Measurements from ENCODE around the gene RAB40C.

RAB40C gene

DNA sequence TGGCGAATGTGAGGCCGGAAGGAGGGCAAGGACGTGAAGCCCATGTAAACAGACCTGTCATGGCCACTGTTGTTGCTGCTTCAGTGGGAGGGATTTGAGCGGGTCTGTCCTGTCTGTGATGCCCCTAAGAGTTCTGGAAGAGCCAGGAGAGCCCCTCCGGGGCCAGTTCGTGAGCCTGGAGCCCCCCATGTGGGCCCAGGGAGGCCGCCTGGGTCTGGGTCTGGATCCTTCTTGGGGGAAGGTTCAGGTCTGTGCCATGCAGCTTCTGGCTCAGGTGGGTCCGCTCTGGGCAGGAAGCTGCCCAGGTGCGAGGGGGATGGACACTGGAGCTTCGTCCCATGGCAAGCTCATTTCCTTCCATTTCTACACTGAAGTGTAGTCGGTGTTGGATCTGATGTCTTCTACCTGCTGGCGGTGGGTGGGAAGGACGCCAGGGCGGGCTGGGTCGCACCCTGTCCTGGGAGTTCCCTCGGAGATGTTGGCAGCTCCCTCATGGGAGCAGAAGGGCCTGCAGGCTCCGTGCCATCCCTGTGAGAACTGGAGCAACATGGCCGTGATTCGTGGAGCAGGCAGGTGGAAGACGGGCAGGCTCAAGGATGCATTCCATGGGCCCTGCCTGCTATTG, 29.7 kb downstream of the RAB40C start:
- no peak for DNase-seq

DNA sequence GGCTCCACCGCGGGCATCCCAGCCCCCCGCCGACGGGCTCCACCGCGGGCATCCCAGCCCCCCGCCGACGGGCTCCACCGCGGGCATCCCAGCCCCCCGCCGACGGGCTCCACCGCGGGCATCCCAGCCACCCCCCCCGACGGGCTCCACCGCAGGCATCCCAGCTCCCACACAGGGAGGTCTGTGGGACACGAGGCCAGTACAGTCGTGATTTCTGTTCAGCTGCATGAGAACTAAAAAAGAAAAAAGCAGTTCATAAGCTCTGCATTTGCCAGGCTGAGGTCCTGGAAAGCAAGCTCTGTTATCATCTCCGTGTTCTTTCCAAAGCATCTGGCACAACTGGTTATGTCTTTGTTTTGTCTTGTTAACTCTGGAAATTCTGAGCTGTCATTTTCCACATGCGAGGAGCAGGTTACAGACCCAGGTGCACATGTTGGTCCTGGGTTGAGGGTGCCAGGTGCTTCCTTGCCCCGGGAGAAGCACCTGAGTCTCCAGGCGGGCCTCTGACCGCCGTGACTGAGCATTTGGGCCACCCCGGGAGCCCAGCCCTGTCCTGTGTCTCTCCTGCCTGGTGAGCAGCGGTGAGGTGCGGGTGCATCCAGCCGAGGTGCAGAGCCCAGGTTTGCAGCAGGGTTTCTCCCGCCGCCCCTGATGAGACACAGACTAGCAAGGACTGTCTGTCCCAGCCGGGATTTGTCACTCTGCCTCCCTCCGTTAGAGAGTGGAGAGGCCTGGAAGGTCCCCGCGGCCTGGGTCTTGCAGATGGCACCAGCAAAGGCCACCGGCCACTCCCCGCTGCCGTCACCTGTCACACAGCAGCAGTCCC, 31.0 kb downstream of the RAB40C start:
- DNase-seq, result no peak

DNA sequence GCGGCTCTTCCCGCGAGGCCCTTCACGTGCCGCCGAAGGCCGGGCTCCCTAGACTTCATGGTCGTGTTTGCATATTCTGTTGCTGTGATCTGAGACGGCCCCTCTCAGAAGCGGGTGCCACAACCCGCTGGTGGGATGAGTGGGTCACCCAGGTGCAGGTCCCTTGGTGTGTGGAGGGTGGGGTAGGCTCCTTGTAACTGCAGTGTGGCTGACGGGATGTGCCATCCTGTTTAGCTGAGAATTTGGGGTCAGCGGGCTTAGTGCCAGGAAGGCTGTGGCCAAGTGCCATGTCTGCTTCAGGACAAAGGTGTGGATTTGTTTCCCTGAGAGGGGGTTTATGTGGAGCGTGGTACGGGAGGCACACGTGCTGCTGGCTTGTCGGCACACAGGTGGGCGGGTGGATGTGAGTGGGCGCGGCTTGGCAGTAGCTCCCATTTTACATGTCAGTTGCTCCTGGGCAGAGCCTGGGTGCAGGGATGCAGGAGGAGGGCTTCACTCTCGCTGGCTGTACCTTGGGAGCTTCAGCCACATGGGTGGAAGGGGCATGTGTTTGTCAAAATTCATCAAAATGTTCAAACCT, 31.8 kb downstream of the RAB40C start:
- no peak for DNase-seq

DNA sequence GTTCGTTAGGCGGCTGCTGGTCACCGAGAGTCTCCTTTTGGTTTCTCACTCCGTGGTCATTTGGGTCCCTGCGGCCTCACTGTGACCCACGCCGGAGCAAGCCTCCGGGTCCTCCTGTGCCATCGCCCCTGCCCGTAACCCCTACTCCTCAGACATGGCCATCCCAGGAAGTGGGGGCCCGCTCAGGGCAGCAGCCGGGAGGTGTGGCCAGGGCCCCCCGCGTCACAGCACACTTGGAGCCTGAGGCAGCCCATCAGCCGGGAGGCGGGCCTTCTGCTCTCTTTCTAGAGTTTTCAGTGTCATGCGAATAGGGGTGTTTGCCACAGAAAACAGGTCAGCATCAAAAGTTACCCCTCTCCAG, 33.0 kb downstream of the RAB40C start:
- DNase-seq, result no peak

DNA sequence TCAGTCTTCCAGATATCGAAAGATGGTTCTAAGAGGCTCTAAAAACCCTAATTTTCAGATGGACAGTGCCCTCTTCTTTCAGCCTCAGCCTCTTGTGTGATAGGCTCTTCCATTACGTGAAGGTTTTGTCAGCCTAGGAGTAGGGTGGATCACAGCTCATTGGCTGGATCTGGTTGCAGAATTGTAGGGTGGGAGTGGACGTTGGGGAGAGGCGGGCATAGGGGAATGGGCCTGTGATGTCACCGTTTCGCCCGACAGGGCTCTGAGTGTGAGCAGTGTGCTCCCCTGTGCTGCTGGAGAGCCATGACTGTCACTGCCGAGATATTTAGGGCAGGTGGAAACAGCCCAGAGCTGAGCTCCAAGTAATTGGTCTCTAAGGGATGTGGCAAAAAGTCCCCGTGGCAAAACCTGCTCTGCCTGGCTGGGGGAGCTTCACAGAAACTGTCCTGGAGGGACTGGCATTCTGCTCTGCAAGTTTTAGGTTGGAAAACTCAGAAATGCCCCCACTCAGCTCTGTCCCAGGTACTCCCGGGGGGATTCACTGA, 34.7 kb downstream of the RAB40C start:
- DNase-seq, result no peak

DNA sequence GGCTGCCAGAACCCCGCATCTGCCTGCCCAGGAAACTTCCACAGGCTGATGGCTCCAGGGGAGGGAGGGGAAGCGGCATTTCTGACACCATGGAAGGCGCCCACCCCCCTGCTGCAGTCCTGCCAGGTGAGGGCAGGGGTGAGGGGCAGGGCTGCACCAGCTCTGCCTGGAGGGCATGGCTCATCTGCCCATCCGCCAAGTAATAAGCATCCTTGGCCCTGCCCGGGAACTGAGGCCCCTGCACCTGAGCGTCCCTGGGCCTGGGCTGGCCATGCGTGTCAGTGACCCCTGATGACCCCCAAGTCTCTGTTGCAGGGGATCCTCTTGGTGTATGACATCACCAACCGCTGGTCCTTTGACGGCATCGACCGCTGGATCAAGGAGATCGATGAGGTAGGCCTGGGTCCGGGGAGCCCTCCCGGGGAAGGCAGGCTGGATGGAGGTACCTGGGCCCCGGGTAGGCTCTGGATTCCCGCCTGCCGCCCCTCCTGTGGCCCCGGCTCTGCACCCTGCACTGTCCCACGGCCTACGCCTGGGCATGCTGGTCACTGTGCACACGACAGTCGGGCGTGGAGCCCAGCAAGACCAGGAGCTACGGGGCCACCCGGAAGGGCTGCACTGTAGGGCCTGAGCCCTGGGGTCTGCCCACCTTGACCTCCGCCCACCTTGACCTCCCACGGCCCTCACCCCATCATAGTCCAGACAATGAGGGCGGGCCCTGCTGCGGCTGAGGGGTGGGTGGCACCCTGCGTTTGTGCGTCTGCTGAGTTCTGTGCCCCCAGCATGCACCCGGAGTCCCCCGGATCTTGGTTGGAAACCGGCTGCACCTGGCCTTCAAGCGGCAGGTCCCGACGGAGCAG, 35.5 kb downstream of the RAB40C start:
- DNase-seq, result no peak

DNA sequence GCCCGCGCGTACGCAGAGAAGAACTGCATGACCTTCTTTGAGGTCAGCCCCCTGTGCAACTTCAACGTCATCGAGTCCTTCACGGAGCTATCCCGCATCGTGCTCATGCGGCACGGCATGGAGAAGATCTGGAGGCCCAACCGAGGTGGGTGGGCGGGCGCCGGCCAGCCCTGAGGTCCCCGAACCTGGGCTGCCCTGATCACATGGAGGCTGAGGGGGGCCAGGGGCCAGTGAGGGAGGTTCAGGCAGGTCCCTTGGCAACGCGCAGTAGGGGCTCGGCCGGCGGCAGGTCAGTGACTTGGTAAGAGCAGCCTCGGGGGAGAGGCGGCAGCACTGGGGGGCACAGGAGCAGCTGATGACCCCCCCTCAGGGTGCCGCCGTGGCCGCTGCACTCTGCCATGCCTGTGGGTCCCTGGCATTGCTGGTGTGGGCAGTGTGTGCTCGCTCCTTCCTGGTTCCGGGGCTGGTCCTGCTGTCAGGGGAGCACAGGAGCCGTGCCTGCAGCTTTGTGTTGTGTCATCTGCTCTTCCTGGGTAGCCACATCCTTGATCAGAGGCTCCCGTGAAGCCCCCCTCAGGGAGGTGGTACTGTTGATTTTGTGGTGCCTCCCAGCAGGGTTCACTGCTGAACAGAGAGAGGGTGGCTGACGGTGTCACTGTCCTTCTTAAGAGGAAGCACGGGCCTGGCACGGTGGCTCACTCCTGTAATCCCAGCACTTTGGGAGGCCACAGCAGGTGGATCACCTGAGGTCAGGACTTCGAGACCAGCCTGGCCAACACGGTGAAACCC, 36.3 kb downstream of the RAB40C start:
- DNase-seq, result no peak

DNA sequence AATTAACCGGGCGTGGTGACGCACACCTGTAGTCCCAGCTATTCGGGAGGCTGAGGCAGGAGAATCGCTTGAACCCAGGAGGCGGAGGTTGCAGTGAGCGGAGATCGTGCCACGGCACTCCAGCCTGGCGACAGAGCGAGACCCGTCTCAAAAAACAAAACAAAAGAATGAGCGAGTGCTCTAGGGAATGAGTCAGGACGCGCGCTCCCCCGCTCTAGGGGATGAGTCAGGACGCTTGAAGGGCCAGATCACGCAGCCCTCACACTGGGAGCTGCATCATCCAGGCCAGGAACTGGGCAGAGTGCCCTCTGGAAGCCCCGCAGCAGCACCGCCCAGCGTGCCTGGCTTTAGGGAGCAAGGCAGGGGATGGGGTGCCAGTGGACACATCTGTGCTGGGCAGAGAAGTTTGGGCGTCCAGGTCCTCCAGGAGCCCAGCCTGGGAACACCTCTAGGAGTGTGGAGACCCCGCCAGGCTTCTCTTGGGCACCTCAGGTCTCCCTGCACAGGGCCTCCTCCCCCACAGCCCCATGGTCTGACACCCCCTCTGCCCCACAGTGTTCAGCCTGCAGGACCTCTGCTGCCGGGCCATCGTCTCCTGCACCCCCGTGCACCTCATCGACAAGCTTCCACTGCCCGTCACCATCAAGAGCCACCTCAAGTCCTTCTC, 37.1 kb downstream of the RAB40C start:
- no peak for DNase-seq

DNA sequence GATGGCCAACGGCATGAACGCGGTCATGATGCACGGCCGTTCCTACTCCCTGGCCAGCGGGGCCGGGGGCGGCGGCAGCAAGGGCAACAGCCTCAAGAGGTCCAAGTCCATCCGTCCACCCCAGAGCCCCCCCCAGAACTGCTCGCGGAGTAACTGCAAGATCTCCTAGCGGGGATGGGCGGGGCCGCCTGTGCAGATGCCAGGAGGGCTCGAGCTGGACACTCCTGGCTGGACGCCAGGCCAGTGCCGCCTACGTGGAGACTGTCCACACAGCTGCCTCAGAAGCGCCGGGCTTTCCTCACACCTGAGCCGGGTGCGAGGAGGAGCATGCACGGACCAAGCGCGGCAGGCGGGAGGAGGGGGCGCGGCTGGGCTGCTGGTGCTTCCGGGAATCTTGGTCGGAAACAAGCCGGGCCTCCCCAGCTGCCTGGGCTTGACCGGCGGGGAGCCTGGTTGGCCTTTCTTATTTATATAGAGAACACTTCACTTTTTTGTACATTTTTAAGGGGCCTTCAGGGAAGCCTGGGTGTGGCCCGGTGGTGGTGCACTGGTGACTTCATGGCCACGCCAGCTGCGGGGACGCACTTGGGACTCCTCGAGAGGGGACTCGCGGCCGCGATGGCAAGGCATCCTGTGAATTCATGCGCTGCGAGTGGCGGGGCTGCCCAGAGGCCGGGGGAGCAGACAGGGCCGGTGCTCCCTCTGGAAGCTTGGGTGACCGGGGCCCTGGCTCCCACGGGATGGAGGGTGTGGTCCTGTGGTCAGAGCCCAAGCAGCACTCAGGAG, 37.8 kb downstream of the RAB40C start:
- no peak for DNase-seq

DNA sequence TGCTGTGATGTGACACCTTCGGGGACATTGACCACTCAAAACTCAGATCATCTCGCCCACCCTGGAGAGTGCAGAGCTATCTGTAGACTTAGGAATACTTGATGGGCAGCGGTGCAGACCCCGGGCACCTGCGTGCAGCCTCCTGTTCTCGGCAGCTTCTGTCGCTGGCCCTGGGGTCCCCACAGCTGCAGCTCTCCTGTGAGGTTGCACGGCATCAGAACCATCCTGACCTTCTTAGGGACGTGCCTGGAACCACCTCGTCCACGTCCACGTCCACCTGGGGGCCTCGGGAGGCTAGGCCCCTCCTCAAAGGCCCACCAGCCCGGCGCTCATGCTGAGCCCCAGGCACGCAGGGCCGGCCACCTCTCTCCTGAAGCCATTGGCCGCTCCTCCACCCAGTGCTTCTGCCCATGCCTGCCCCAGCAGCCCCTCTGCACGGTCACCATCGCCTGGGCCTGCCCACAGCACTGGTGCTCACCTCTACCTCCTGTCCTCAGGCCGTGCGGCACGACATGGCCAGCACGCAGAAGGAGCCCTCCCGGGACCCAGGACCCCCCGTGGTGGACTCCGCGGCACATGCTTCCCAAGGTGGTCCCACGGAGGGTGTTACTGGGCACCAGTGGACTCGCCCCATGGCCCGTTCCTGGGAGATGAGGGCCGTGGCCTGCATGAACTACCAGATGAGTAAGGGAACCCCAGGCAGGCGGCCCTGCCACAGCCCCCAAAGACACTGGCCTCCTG, 38.6 kb downstream of the RAB40C start:
- DNase-seq, result no peak

DNA sequence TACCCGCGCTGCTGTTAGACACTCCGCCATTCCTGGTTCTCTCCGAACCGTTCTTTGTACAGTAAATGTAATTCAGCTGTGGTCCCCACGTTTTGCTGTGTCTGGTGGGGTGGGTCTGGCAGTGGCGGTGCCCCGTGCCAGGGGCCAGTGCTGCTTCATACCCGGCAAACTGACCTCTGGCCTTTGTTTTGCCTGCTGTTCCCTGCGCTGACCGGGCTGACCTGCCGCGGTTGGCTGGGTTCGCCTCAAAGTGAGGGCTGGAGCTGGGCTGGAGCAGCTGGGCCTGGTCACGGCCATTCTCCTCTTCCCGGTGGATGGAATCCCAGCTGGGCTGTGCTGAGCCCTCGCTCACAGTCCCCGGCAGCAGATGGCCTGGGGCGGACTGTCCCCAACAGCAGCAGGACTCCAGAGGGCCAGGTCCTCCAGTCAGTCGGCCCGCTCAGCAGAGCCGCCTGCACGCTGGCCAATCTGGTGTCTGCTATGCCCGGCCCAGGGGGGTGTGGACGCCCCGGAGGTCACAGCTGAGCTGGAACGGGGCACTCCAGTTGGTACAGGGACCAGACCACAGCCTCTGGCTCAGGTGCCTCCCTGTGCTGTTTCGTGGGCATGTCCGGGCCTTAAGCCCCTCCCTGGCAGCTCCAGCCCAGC, 39.4 kb downstream of the RAB40C start:
- DNase-seq, result no peak

DNA sequence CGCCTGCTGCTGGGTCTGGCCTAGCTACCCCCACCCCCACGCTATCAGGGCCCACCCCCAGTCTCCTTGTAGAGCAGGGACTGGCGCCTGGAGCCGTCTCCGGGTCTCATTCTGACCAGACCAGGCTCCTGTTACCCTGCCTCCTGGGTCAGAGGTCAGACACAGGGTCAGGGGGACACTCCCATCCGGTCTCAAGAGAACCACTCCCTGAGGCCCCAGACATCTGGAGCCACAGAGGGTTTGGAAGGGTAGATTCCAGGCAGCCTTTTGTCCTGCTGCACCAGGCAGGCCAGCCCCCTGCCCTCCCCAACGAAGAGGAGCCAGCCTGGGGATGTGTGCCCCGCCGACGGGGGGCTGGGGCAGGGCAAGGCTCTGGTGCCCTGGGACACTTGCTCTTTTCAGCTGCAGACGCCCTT, 40.0 kb downstream of the RAB40C start:
- DNase-seq, result no peak

DNA sequence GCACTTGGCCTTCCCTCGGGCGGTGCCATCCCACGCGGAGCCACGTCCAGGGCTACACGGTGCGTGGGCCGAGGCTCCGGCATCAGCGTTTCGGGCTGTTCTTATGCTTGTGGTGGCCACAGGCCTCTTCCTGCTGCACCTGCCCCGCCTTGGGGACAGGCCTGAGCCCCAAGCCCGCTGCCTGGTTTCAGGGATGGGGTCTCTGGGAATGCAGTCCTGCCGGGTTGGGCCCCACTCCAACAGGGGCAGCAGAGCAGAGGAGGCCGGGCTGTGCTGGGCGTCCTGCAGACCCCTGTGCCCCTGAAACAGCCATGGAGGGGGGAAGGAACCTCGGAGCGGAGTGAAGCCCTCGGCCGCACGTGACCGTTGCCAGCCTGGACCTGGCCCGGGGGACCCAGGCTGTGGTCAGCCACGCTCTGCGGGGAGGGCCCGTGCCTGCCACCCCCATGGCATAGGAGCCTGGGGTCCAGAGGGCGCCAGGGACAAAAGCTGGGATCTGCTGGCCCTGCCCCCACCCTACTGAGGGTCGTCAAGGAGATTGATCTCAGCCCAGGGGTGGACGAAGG, 40.5 kb downstream of the RAB40C start:
- no peak for DNase-seq

DNA sequence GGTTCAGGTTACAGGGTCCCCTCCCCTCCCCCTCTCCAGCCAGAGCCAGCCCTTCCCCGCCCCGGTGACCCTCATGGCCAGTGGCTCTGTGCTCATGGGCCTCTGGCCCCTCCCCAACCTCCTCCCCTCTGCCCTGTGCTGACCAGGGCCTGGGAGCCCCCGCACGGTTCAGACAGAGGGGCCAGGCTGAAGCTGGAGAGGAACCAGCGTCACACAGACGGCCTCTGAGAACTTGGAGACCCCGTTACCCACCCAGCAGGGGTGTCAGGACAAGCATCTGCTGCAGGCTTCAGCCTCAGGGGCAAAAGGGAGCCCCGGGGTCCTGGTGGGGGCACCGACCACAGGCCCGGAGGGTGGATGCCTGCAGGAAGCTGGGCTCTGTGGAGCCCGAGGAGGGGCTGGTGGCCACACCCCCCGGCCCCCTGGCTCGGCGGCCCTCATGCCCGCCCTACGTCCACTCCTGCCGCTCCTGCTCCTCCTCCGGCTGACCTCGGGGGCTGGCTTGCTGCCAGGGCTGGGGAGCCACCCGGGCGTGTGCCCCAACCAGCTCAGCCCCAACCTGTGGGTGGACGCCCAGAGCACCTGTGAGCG, 41.0 kb downstream of the RAB40C start, which contains the start of gene WFIKKN1:
TSS of gene WFIKKN1 (plus strand) at position 171 of the 591 bp plus-strand sequence. CDS start at position 440, 269 bp downstream.
- no peak for DNase-seq

DNA sequence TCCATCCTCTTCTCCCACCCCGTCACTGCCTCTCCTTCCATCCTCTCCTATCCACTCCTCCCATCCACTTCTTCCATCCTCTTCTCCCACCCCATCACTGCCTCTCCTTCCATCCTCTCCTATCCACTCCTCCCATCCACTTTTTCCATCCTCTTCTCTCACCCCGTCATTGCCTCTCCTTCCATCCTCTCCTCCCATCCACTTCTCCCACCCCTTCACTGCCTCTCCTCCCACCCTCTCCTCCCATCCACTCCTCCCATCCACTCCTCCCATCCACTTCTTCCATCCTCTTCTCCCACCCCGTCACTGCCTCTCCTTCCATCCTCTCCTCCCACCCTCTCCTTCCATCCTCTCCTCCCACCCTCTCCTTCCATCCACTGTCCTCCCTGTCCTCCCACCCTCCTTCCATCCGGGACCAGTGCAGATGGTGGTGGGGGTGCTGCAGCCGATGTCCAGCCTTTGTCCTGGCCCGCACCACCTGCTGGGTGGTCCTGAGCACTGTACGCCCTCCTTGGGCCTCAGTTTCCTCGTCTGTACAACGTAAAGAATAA, 42.0 kb downstream of the RAB40C start:
- no peak for DNase-seq

DNA sequence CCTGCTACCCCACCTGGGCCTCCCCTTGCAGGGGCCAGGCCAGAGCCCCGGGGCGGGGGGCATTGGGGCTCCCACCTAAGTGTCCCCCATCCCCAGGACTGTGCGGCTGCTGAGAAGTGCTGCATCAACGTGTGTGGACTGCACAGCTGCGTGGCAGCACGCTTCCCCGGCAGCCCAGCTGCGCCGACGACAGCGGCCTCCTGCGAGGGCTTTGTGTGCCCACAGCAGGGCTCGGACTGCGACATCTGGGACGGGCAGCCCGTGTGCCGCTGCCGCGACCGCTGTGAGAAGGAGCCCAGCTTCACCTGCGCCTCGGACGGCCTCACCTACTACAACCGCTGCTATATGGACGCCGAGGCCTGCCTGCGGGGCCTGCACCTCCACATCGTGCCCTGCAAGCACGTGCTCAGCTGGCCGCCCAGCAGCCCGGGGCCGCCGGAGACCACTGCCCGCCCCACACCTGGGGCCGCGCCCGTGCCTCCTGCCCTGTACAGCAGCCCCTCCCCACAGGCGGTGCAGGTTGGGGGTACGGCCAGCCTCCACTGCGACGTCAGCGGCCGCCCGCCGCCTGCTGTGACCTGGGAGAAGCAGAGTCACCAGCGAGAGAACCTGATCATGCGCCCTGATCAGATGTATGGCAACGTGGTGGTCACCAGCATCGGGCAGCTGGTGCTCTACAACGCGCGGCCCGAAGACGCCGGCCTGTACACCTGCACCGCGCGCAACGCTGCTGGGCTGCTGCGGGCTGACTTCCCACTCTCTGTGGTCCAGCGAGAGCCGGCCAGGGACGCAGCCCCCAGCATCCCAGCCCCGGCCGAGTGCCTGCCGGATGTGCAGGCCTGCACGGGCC, 42.8 kb downstream of the RAB40C start:
- DNase-seq, result no peak

DNA sequence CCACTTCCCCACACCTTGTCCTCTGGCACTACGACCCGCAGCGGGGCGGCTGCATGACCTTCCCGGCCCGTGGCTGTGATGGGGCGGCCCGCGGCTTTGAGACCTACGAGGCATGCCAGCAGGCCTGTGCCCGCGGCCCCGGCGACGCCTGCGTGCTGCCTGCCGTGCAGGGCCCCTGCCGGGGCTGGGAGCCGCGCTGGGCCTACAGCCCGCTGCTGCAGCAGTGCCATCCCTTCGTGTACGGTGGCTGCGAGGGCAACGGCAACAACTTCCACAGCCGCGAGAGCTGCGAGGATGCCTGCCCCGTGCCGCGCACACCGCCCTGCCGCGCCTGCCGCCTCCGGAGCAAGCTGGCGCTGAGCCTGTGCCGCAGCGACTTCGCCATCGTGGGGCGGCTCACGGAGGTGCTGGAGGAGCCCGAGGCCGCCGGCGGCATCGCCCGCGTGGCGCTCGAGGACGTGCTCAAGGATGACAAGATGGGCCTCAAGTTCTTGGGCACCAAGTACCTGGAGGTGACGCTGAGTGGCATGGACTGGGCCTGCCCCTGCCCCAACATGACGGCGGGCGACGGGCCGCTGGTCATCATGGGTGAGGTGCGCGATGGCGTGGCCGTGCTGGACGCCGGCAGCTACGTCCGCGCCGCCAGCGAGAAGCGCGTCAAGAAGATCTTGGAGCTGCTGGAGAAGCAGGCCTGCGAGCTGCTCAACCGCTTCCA, 43.6 kb downstream of the RAB40C start:
- DNase-seq, result no peak

All from stimulated activated CD4-positive, alpha-beta T cell treated with anti-CD3 and anti-CD28 coated beads, Interleukin-4, amount 100 ng/mL, for 24 hours (primary cell).